H7 (cell line): ENCODE data around the gene NAA38. TPM values are rescaled to one million over a fixed set of nuclear protein-coding genes. Genes with fewer than 3 reads are reported as not detected.
A peak's percentile ranks its signal among the peaks of the same experiment; 100 is the strongest.
"Not testable (repeated sequence)": the region's sequence is repeated elsewhere in the genome, so short reads cannot be mapped to it uniquely, and the experiment has no call there.

Experiments used
- DNase-seq: peaks from one replicate; pipeline ENCODE4 v3.0.0; 2012
- H3K27me3 ChIP-seq: 2 replicates; pipeline ENCODE4 v1.6.0; 2011; ENCODE audit warnings: mild to moderate bottlenecking, low read length; ENCODE audit not compliant: control insufficient read depth, insufficient read depth
- H3K36me3 ChIP-seq: replicated peaks from 2 replicates; pipeline ENCODE4 v1.5.1; 2011; ENCODE audit warnings: low read length; ENCODE audit not compliant: control insufficient read depth, insufficient read depth
- H3K4me3 ChIP-seq: 2 replicates; pipeline ENCODE4 v1.5.1; 2011; ENCODE audit warnings: low read depth, mild to moderate bottlenecking, control low read depth, low read length, moderate library complexity; ENCODE audit not compliant: insufficient read depth
- total RNA-seq: library from RNA; depleted of rRNA; stranded (reverse); fragments of >200 nt; shearing (Covaris generic); gene quantifications from 2 replicates; pipeline ENCODE4 v1.2.3, GENCODE V29; 2014; rRNA removed

NAA38 gene
- total RNA-seq, 1 experiment from 2014 or later: 81.9 TPM

DNA sequence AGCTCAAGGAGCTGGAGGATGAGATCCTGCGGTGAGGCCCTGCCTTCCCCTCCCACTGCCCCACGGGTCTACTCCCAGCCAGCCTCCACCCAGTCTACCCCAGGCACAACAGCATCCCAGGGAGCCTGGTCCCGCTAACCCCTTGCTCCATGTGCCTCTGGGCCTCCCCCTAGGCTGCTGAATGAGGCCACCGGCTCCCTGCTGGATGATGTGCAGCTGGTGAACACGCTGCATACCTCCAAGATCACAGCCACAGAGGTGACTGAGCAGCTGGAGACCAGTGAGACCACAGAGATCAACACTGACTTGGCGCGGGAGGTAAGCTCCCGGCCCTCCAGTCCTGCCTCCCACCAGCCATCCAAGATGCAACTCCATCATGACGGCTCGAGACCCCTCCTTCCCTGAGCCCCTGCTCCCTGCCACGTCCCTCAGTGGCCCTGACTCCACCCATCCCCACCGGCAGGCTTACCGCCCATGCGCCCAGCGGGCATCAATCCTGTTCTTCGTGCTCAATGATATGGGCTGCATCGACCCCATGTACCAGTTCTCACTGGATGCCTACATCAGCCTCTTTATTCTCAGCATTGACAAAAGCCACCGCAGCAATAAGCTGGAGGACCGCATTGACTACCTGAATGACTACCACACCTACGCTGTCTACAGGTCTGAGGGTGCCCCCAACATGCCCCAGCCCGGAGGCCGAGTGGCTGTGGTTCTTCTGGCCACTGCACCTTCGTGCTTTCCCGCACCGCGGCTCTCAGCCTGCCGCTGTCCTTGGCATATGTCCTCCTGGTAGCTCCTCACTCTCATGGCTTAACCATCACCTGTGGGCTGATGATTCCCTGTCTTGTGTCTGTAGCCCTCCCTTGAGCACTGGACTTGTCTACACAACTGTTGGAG lies 38.4 kb downstream of the NAA38 start:
- Histone ChIP-seq H3K36me3 (no peaks in the 10 kb centered on the region), H3K27me3 (peaks cover 8% of the 10 kb centered on the region), H3K4me3 (no peak overlapping the region)
- peak; percentile 45 for DNase-seq

- no peaks in the 10 kb centered on the region for H3K36me3 ChIP-seq
- no peaks in the 10 kb centered on the region for H3K27me3 ChIP-seq
- no peak overlapping the region for H3K4me3 ChIP-seq
- DNase-seq: peak; percentile 25
Observed at GRCh38 chr17:7818026-7818425, 39.3 kb downstream of the NAA38 start.

- no peak overlapping the region for H3K4me3 ChIP-seq
- peak; percentile 27 for DNase-seq
- H3K27me3 ChIP-seq: no peaks in the 10 kb centered on the region
- H3K36me3 ChIP-seq: no peaks in the 10 kb centered on the region
Observed at GRCh38 chr17:7817643-7817964, 39.8 kb downstream of the NAA38 start.

GRCh38 chr17:7816926-7817642 lies 40.3 kb downstream of the NAA38 start:
- Histone ChIP-seq H3K36me3 (no peaks in the 10 kb centered on the region), H3K4me3 (no peak overlapping the region), H3K27me3 (no peaks in the 10 kb centered on the region)
- peak; percentile 34 for DNase-seq

GRCh38 chr17:7814969-7815368 lies 42.4 kb downstream of the NAA38 start:
- Histone ChIP-seq H3K36me3 (no peaks in the 10 kb centered on the region), H3K27me3 (no peaks in the 10 kb centered on the region), H3K4me3 (no peak overlapping the region)
- DNase-seq: no peak

GRCh38 chr17:7811251-7811650 lies 46.1 kb downstream of the NAA38 start:
- no peak for DNase-seq
- Histone ChIP-seq H3K4me3 (no peak overlapping the region), H3K27me3 (no peaks in the 10 kb centered on the region), H3K36me3 (no peaks in the 10 kb centered on the region)

DNA sequence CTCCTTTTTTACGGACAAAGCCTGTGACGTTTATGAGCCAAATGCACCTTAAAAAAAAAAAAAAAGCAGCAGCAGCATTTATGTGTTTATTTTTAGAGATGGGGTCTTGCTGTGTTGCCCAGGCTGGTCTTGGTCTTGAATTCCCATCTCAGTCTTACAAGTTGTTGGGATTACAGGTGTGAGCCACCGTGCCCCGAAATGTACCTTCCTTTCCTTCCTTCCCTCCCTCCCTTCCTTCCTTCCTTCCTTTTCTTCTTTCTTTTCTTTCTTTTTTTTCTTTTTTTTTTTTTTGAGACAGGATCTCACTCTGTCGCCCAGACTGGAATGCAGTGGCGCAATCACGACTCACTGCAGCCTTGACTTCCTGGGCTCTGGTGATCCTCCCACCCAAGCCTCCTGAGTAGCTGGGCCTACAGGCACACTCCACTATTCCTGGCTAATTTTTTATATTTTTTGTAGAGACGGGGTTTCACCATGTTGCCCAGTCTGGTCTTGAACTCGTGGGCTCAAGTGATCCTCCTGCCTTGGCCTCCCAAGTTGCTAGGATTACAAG lies 47.5 kb downstream of the NAA38 start:
- H3K36me3 ChIP-seq, DNase-seq, H3K27me3 ChIP-seq, H3K4me3 ChIP-seq: not testable (repeated sequence)

GRCh38 chr17:7809086-7809790 lies 48.1 kb downstream of the NAA38 start:
- H3K36me3 ChIP-seq: no peaks in the 10 kb centered on the region
- DNase-seq: no peak
- H3K27me3 ChIP-seq: no peaks in the 10 kb centered on the region
- H3K4me3 ChIP-seq: no peak overlapping the region

GRCh38 chr17:7807206-7807605 lies 50.2 kb downstream of the NAA38 start:
- peak; percentile 39 for DNase-seq
- Histone ChIP-seq H3K36me3 (no peaks in the 10 kb centered on the region), H3K27me3 (no peaks in the 10 kb centered on the region), H3K4me3 (no peak overlapping the region)

Other genes starting within 250 kb of the NAA38 start
- gene FXR2, start 242.7 kb downstream of the NAA38 start, total RNA-seq: 49.0 and 52.0 TPM in 2 replicates
- gene SAT2, start 229.7 kb downstream of the NAA38 start, total RNA-seq: 45.5 and 55.8 TPM in 2 replicates
- 0.35 and 1.5 TPM in 2 replicates for gene SHBG, start 227.4 kb downstream of the NAA38 start, total RNA-seq
- gene ATP1B2, start 206.6 kb downstream of the NAA38 start, total RNA-seq: 1.6 and 7.0 TPM in 2 replicates
- 97.5 and 99.4 TPM in 2 replicates for gene TP53, start 170.1 kb downstream of the NAA38 start, total RNA-seq
- gene WRAP53, start 169.1 kb downstream of the NAA38 start, total RNA-seq: 32.9 and 41.3 TPM in 2 replicates
- gene EFNB3, start 152.4 kb downstream of the NAA38 start, total RNA-seq: 6.0 and 6.4 TPM in 2 replicates
- gene DNAH2, start 139.8 kb downstream of the NAA38 start, total RNA-seq: 0.11 and 0.24 TPM in 2 replicates
- 1.1 and 1.6 TPM in 2 replicates for gene KDM6B, start 23.3 kb downstream of the NAA38 start, total RNA-seq
- 7.2 and 27.0 TPM in 2 replicates for gene TMEM88, start 2.5 kb downstream of the NAA38 start, total RNA-seq
- 10.2 and 10.3 TPM in 2 replicates for gene CYB5D1, start 444 bp upstream of the NAA38 start, total RNA-seq
- 30.1 TPM in 2 replicates for gene CHD3, start 31.2 kb upstream of the NAA38 start, total RNA-seq
- gene RNF227, start 58.7 kb upstream of the NAA38 start, total RNA-seq: 0.17 and 2.0 TPM in 2 replicates
- gene KCNAB3, start 72.3 kb upstream of the NAA38 start, total RNA-seq: 0.37 TPM in 1 of 2 replicates, not detected in the other
- 8.1 and 12.0 TPM in 2 replicates for gene TRAPPC1, start 74.4 kb upstream of the NAA38 start, total RNA-seq
- gene CNTROB, start 74.6 kb upstream of the NAA38 start, total RNA-seq: 5.5 and 6.8 TPM in 2 replicates
- gene GUCY2D, start 145.1 kb upstream of the NAA38 start, total RNA-seq: not detected in 2 replicates
- gene ALOX15B, start 181.5 kb upstream of the NAA38 start, total RNA-seq: not detected in 2 replicates
- gene ALOX12B, start 230.2 kb upstream of the NAA38 start, total RNA-seq: not detected in 2 replicates